Cardiac muscle cell (in vitro differentiated cells and primary cell): ENCODE results near the gene ENOX1. TPM values are rescaled to one million over a fixed set of nuclear protein-coding genes. Genes with fewer than 3 reads are reported as not detected.
A peak's percentile ranks its signal among the peaks of the same experiment; 100 is the strongest.

Experiments
- DNase-seq, 2 donors: peaks; one replicate each; pipeline versions ENCODE4 v3.0.0 to v3.0.0-alpha.2; 2010 to 2017; ENCODE audit warnings: low read depth in 1 of 2, low spot score in 1 of 2
- H3K27ac ChIP-seq: fragments of 200-600 bp; sonication (generic); 2 replicates; pipeline ENCODE4 v1.5.1; 2016
- H3K27me3 ChIP-seq: fragments of 200-600 bp; sonication (generic); 2 replicates; pipeline ENCODE4 v1.6.0; 2016; ENCODE audit warnings: control low read depth
- H3K36me3 ChIP-seq: fragments of 200-600 bp; sonication (generic); 2 replicates; pipeline ENCODE4 v1.5.1; 2016; ENCODE audit warnings: control low read depth
- H3K4me1 ChIP-seq: fragments of 200-600 bp; sonication (generic); 2 replicates; pipeline ENCODE4 v1.8.1; 2017; ENCODE audit warnings: low read depth, mild to moderate bottlenecking, mixed run types
- H3K4me3 ChIP-seq: fragments of 200-600 bp; sonication (generic); 2 replicates; pipeline ENCODE4 v1.5.1; 2016; ENCODE audit warnings: mild to moderate bottlenecking
- H3K9me3 ChIP-seq: fragments of 200-600 bp; sonication (generic); 2 replicates; pipeline ENCODE4 v1.5.1; 2017; ENCODE audit warnings: low read depth, mild to moderate bottlenecking, control low read depth
- polyA plus RNA-seq: library from polyadenylated mRNA; unstranded; fragments of >200 nt; fragmentation: Nextera tagmentation; extraction: Ambion mirVana; gene quantifications from 2 replicates; pipeline ENCODE4 v1.2.1, GENCODE V29; 2016
- total RNA-seq: library from RNA; depleted of rRNA; stranded (reverse); fragments of >200 nt; gene quantifications from 2 replicates; pipeline ENCODE4 v1.2.3, GENCODE V29; 2016
- TF ChIP-seq, protein P1 (sequence below): IDR thresholded peaks from 2 replicates; pipeline ENCODE4 v1.5.1; 2012; ENCODE audit warnings: low read depth, mild to moderate bottlenecking, low read length

The ENOX1 gene
- total and polyA plus RNA-seq, 2 experiments from 2014 or later, result 2.0 to 5.1 TPM

DNA sequence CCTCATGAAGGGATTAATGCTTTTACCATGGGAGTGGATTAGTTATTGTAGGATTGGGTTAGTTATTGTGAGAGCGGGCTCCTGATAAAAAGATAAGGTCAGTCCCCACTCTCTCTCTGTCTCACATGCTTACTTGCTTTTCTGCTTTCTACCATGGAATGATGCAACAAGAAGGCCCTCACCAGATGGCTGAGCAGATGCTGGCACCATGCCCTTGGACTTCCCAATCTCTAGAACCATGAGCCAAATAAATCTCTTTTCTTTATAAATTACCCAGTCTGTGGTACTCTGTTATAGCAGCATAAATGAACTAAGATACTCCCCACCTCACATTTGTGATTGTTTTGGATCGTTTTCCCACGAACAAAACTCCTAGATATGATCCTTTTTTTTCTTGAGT, 409.6 kb downstream of the ENOX1 start:
- TF ChIP-seq, protein P1, sequence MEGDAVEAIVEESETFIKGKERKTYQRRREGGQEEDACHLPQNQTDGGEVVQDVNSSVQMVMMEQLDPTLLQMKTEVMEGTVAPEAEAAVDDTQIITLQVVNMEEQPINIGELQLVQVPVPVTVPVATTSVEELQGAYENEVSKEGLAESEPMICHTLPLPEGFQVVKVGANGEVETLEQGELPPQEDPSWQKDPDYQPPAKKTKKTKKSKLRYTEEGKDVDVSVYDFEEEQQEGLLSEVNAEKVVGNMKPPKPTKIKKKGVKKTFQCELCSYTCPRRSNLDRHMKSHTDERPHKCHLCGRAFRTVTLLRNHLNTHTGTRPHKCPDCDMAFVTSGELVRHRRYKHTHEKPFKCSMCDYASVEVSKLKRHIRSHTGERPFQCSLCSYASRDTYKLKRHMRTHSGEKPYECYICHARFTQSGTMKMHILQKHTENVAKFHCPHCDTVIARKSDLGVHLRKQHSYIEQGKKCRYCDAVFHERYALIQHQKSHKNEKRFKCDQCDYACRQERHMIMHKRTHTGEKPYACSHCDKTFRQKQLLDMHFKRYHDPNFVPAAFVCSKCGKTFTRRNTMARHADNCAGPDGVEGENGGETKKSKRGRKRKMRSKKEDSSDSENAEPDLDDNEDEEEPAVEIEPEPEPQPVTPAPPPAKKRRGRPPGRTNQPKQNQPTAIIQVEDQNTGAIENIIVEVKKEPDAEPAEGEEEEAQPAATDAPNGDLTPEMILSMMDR, result no peak
- DNase-seq, result peak in 1 of 2 donors; percentile 48
- Histone ChIP-seq H3K36me3 (no peaks in the 10 kb centered on the region), H3K9me3 (no peaks in the 10 kb centered on the region), H3K4me3 (no peak overlapping the region), H3K4me1 (peaks cover 7% of the 10 kb centered on the region), H3K27ac (no peak overlapping the region), H3K27me3 (no peaks in the 10 kb centered on the region)

DNA sequence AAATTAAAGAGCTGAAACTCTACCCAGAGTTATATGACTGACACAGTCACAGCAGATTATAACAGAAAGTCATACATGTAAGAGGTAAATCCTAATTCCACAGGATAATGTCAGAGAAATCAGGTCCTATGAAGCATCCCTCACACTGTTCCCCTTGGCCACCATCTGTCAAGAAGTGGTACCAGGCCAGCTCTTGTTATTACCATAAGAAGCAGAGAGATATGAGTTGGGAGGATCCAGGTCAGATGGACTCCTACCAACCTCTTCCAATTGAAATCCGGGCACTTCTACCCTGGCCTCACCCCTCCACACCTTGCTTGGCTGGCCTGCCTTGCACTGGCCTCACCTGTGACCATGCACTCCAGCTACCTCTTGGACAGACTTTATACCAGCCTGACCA, 410.2 kb downstream of the ENOX1 start:
- Histone ChIP-seq H3K4me3 (no peak overlapping the region), H3K27ac (no peak overlapping the region), H3K27me3 (no peaks in the 10 kb centered on the region), H3K36me3 (no peaks in the 10 kb centered on the region), H3K9me3 (no peaks in the 10 kb centered on the region), H3K4me1 (peaks cover 7% of the 10 kb centered on the region)
- TF ChIP-seq, protein P1, result no peak
- DNase-seq, result no peak

DNA sequence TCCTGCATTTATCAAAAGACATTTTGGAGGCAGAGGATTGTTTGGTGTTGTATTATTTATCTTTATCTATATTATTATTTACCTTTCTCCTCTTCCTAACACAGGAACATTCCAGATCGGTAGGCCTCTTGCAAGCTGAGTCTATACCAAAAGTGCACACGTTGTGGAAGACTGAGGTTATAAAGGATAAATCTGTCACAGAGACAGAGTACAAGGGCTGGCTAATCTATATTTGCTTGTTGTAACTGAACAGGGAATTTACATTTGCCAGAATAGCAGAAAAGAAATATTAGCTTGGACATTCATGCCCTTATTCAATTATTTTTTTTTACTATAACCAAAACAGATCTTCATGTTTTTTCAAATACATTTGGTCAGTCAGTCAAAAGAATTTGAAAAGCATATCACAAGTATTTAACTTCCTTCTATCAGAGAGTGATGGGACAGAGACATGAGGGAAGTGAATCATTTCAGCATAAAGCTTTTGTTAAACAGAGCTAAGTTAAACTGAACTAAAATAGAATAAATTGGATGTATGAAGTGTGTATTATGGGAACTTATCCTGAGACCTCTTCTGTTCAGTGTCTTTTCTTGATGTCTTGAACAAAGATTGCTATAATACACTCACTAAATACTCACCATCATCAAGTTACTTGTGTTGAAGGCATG, 410.8 kb downstream of the ENOX1 start:
- H3K4me1 ChIP-seq, result peaks cover 7% of the 10 kb centered on the region

DNA sequence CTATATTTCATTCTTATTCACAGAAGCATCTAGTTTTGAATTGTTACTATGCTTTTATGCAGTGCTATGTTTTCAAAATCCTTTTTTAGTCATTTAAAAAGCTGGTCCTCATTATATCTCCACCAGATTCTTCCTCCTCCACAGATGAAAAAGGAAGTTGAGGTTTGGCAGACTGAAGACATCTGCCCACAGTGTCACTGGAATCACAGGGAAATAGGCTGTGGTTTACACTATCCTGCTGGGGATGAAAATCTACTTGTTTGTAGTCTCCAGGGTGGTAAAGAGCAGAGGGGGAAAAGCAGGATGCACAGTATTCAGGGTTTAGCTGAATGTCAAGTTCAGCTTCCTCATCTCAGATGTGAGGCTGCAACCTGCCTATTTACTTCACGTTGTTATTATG, 412.2 kb downstream of the ENOX1 start:
- TF ChIP-seq, protein P1, result no peak
- no peak overlapping the region for H3K4me3 ChIP-seq
- no peak overlapping the region for H3K27ac ChIP-seq
- H3K9me3 ChIP-seq, result no peaks in the 10 kb centered on the region
- peak in 1 of 2 donors; percentile 80 for DNase-seq
- H3K4me1 ChIP-seq, result peaks cover 7% of the 10 kb centered on the region
- H3K36me3 ChIP-seq, result no peaks in the 10 kb centered on the region
- H3K27me3 ChIP-seq, result no peaks in the 10 kb centered on the region

More for the DNA sequence above, 410.8 kb downstream of the ENOX1 start:
- Histone ChIP-seq H3K27ac (no peak overlapping the region), H3K4me3 (no peak overlapping the region), H3K36me3 (no peaks in the 10 kb centered on the region), H3K9me3 (no peaks in the 10 kb centered on the region), H3K27me3 (no peaks in the 10 kb centered on the region)
- no peak for DNase-seq
- TF ChIP-seq, protein P1, result no peak

DNA sequence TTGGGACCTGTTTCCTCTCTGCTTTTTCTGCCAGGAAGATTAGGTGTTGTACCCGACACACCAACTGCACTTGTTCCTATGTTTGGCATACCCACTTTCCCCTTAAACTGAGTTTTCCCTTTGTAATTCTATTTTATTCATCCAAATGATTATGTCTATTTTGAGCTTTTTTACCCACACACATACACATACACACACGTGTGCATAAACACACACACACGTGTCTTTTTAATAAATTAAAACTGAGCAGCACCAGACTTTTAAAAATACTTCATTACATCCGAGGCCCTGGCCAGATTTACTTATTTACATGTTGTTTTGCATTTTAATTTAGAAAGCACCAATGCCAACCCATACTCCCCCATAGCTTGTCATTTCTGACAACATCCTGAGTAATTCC, 413.4 kb downstream of the ENOX1 start:
- DNase-seq, result no peak
- Histone ChIP-seq H3K9me3 (no peaks in the 10 kb centered on the region), H3K27me3 (no peaks in the 10 kb centered on the region), H3K27ac (no peak overlapping the region), H3K4me1 (peaks cover 8% of the 10 kb centered on the region), H3K36me3 (no peaks in the 10 kb centered on the region), H3K4me3 (no peak overlapping the region)
- TF ChIP-seq, protein P1, result no peak

DNA sequence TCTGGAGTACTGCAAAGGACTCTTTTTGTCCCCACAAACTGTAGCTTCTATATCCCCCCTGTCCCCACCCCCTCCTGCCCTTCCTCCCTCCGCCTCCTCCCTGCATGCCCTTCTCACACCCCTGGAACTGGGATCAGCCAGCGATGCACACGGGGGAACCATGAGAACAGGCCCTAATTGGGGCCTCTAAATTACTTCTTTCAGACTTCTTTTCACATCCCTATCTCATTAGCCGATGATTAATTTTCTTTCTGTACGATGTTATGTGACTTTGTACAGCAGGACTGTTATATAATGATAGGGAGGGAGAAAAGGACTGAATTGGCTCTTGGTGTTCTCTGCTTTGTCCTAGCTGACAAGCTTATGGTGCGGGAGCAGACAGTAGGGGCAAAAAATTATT, 415.9 kb downstream of the ENOX1 start:
- Histone ChIP-seq H3K4me1 (peaks cover 10% of the 10 kb centered on the region), H3K27me3 (no peaks in the 10 kb centered on the region), H3K27ac (no peak overlapping the region), H3K36me3 (no peaks in the 10 kb centered on the region), H3K9me3 (no peaks in the 10 kb centered on the region), H3K4me3 (no peak overlapping the region)
- TF ChIP-seq, protein P1, result no peak
- DNase-seq, result no peak
